ENCODE data around the gene ANXA8.

GRCh38 chr10:47454780-47455058 is 29.2 kb downstream of the ANXA8 start:
- TF ChIP-seq, protein P1, sequence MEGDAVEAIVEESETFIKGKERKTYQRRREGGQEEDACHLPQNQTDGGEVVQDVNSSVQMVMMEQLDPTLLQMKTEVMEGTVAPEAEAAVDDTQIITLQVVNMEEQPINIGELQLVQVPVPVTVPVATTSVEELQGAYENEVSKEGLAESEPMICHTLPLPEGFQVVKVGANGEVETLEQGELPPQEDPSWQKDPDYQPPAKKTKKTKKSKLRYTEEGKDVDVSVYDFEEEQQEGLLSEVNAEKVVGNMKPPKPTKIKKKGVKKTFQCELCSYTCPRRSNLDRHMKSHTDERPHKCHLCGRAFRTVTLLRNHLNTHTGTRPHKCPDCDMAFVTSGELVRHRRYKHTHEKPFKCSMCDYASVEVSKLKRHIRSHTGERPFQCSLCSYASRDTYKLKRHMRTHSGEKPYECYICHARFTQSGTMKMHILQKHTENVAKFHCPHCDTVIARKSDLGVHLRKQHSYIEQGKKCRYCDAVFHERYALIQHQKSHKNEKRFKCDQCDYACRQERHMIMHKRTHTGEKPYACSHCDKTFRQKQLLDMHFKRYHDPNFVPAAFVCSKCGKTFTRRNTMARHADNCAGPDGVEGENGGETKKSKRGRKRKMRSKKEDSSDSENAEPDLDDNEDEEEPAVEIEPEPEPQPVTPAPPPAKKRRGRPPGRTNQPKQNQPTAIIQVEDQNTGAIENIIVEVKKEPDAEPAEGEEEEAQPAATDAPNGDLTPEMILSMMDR (IDR thresholded peaks at IDR 0.05), result no peak
- TF ChIP-seq POLR2A (IDR thresholded peaks at IDR 0.05) (no peak), POLR2AphosphoS5 (IDR thresholded peaks at IDR 0.05) (no peak)
